Measurements from ENCODE around the gene PQBP1. TPM values are rescaled to one million over a fixed set of nuclear protein-coding genes. Genes with fewer than 3 reads are reported as not detected.

The PQBP1 gene, protein sequence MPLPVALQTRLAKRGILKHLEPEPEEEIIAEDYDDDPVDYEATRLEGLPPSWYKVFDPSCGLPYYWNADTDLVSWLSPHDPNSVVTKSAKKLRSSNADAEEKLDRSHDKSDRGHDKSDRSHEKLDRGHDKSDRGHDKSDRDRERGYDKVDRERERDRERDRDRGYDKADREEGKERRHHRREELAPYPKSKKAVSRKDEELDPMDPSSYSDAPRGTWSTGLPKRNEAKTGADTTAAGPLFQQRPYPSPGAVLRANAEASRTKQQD
- 39.9 and 47.7 TPM in 2 replicates for total RNA-seq

DNA sequence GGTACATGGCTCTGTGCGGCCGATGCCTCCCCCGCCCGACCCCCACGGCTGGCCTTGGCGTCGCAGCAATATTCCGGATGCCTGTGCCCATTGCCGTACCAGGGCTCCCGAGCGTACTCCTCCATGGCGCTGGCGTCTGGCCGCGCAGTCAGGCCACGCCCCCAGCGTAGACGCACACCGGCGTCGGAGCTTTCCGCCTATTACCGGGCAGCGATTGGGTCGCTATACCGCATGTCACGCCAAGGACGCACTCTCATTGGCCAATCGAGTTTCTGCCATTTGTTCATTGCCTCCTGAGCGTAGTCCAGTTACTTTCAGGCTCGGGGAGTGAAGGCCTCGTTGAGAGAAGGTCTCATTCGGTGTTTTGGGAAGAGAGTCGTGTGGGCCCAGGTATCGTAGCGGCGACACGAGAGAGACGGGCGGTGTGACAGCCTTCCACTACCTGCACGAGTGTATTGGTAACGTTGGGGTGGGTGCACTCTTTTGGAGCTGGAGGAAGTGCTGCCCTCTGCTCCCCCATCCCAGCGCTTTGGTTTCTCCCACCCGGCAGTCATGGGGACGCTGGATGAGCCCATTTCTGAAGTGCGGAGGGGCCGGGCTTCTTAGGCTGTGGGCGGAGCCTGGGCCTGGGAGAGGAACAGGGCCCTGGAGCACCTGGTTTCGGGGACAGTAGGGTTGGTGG lies at the start of gene PQBP1, which contains the start of gene TIMM17B:
PQBP1 (plus strand) TSS at position 306 of the 682 bp plus-strand sequence. CDS start 580 bp downstream, outside the sequence.
TIMM17B (minus strand) TSS at position 144 of the 682 bp plus-strand sequence; CDS start at position 125, 19 bp downstream.

DNA sequence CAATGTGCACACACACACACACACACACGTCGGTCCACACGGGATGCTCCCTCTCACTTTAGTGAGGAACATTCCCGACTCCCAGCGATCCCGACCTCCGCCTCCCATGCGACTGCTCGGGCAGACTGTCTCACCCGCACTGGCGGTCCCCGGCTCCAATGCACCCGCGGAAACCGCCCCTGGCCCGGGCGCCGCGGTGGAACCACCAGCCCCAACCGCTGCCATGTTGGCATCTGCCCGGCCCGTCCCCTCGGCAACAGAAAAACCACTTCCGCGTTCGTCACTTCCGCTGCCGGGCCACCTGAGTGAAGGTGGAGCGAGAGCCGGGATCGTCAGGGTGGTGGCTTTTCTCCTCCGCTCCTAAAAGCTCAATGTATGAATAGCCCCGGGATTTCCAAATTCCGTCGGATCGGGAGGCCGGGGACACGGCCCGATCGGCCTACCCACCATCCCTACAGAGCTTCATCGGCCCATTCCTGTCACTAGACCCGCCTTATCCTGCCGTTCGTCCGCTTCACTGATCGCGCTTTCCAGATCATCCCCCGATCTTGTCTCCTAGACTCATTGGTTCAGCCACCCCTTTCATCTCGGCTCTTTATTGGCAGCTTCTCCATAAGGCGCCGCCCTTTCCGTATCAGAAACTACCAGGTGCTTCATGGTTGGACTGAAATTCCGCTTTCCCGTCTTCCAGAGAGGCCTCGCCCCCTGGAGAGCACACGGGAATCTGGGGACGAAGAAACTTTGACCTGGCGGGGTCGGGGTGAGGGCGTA lies 13.9 kb downstream of the PQBP1 start, which contains the start of gene SLC35A2:
SLC35A2 (minus strand) TSS at position 235 of the 771 bp plus-strand sequence; CDS start at position 225, 10 bp downstream.

DNA sequence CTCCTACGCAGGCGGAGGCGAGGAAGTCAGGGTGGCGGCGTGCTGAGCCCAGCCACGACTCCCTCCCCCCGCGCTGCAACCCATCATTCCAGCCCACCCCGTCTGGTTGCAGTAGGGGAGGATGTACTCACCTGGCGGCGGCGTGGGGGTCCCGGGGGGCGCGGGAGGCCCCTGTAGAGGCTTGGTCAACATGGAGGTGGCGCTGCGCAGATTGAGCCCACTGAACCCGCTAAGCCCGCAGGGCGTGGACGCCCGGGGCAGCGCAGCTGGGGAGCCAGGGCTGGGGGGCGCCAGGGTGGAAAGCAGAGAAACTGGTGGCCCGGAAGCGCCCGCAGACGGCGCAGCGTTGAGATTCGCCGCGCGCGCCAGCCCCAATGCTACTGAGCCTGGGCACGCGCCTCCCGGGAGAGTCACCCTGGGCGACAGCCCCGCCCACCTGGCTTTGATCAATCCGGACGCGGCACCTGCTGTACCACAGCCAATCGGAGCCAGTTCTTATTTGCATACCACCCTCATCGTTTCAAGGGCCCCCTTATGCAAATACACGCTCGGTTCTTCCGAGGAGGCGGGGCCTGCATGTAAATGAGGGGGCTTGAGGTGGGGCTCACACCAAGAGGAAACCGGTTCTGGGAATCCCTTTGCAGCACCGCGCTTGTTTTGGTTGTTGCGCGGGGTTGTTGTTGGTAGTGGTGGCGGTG lies 21.1 kb downstream of the PQBP1 start, which contains the start of gene PIM2:
PIM2 (minus strand) TSS at position 382 of the 698 bp plus-strand sequence; CDS start at position 192, 190 bp downstream.

Other genes with a start within 250 kb of the PQBP1 start
- gene WAS, start 214.1 kb upstream of the PQBP1 start, total RNA-seq = not detected in 2 replicates
- 0.64 and 1.9 TPM in 2 replicates for gene SUV39H1, start 201.2 kb upstream of the PQBP1 start, total RNA-seq
- not detected in 2 replicates for gene GLOD5, start 136.2 kb upstream of the PQBP1 start, total RNA-seq
- gene GATA1, start 111.3 kb upstream of the PQBP1 start, total RNA-seq = not detected in 2 replicates
- 31.3 and 36.9 TPM in 2 replicates for gene HDAC6, start 95.9 kb upstream of the PQBP1 start, total RNA-seq
- gene ERAS, start 71.4 kb upstream of the PQBP1 start, total RNA-seq = not detected in 2 replicates
- 0.21 and 2.9 TPM in 2 replicates for gene PCSK1N, start 62.3 kb upstream of the PQBP1 start, total RNA-seq
- 52.1 and 53.1 TPM in 2 replicates for gene TIMM17B, start 162 bp upstream of the PQBP1 start, total RNA-seq
- gene SLC35A2, start 13.7 kb downstream of the PQBP1 start, total RNA-seq = 16.8 and 28.0 TPM in 2 replicates
- gene PIM2, start 21.1 kb downstream of the PQBP1 start, total RNA-seq = 11.3 and 12.0 TPM in 2 replicates
- 21.9 and 22.6 TPM in 2 replicates for gene OTUD5, start 59.7 kb downstream of the PQBP1 start, total RNA-seq
- gene KCND1, start 73.9 kb downstream of the PQBP1 start, total RNA-seq = 0.43 and 0.48 TPM in 2 replicates
- gene GRIPAP1, start 104.3 kb downstream of the PQBP1 start, total RNA-seq = 12.4 and 23.4 TPM in 2 replicates
- 11.1 and 28.4 TPM in 2 replicates for gene TFE3, start 145.4 kb downstream of the PQBP1 start, total RNA-seq
- gene CCDC120, start 161.1 kb downstream of the PQBP1 start, total RNA-seq = 1.2 and 1.3 TPM in 2 replicates
- gene PRAF2, start 176.1 kb downstream of the PQBP1 start, total RNA-seq = 4.6 and 4.9 TPM in 2 replicates
- gene WDR45, start 182.0 kb downstream of the PQBP1 start, total RNA-seq = 33.0 and 37.4 TPM in 2 replicates
- gene GPKOW, start 225.8 kb downstream of the PQBP1 start, total RNA-seq = 17.1 and 22.2 TPM in 2 replicates

Measured in tracheal epithelial cell (primary cell).